Keratinocyte (primary cell): ENCODE measurements around the gene PGLYRP4.

Experiments
- CTCF ChIP-seq, 3 experiments: IDR thresholded peaks in 1 of 3; conservative IDR thresholded peaks in 1 of 3; optimal IDR thresholded peaks in 1 of 3; 2 replicates in 2 of 3; 3 replicates in 1 of 3; pipeline versions ENCODE3 to v1.5.1; 2011; ENCODE audit warnings: low read length in 3 of 3, mild to moderate bottlenecking in 3 of 3, moderate library complexity in 2 of 3, control low read depth in 1 of 3, inconsistent platforms in 1 of 3; ENCODE audit not compliant: insufficient read depth in 2 of 3; ENCODE audit errors: extremely low read depth in 1 of 3
- EZH2 ChIP-seq: IDR thresholded peaks from one replicate; pipeline ENCODE4 v1.6.1; 2012; ENCODE audit warnings: inconsistent platforms, mild to moderate bottlenecking, low read length, moderate library complexity

GRCh38 chr1:153389973-153390879 is 41.6 kb upstream of the PGLYRP4 start:
- TF ChIP-seq CTCF (optimal IDR thresholded peaks at IDR 0.05 in 1 of 3, IDR thresholded peaks at IDR 0.05 in 1 of 3, conservative IDR thresholded peaks at IDR 0.05 in 1 of 3; ENCODE audit: extremely low read depth in 1 of 3, insufficient read depth in 2 of 3, low read length in 3 of 3) (no peak), EZH2 (no peak)
